Measurements from ENCODE around the gene AK8. TPM values are rescaled to one million over a fixed set of nuclear protein-coding genes. Genes with fewer than 3 reads are reported as not detected.

Gene AK8
- total and polyA plus RNA-seq, 2 of the 4 experiments (the other 2 are of a cell fraction): under 0.01 to 0.09 TPM

DNA sequence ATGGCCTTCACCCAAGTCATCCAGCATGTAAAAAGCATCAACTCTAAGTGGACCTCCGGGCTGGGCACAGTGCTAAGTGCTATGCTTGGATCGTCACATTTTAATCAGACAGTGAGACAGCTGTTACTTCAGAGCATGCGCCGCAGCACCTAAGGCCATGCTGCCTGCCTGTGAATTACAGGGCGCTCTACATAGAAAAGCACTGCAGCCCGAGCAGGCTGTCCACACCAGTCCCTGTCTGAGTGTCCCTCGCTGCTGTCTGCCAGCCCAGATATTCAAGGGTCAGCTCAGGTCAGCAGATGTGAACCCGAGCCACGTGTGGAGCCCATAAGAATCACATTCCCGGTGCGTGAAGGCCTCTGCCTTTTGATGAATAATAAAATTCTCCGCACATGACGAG lies 37.1 kb downstream of the AK8 start:
- POLR2A ChIA-PET (ENCODE audit: unreplicated experiment): no interaction called here
- no TSS peak for BruUV-seq (replicated peaks)
- no peak overlapping the region for H2BK120ac ChIP-seq (ENCODE audit: low read depth, low read length)
- H2AK5ac ChIP-seq (ENCODE audit: low read depth, low read length): no peak overlapping the region
- H3K9me1 ChIP-seq (ENCODE audit: insufficient read depth, low read length): no peaks in the 10 kb centered on the region; the same call in 1 of the 2 replicates
- no peak overlapping the region for H3K18ac ChIP-seq (ENCODE audit: low read depth, low read length)
- no peaks in the 10 kb centered on the region for H3K9me3 ChIP-seq (ENCODE audit: control insufficient read depth, insufficient read depth, low read length)
- H3K9ac ChIP-seq (ENCODE audit: low read depth, low read length): no peak overlapping the region
- CTCF ChIA-PET: no interaction called here
- ATAC-seq (ENCODE audit: low read depth): no peak
- H3K27ac ChIP-seq (ENCODE audit: insufficient read depth, low read length): no peak overlapping the region
- no peak for TF ChIP-seq MAZ (IDR thresholded peaks at IDR 0.05; ENCODE audit: borderline replicate concordance, low read depth, low read length)
- dilution Hi-C loops (cut with HindIII; ENCODE audit: low sequenced_read_pairs, unreplicated experiment) (no loop called here), in situ Hi-C loops (cut with MboI; ENCODE audit: low sequenced_read_pairs) (no loop called here), intact Hi-C loops (cut with micrococcal nuclease) (no loop called here)
- no peaks in the 10 kb centered on the region for H4K20me1 ChIP-seq (ENCODE audit: insufficient read depth, low read length)
- no peak overlapping the region for H2BK15ac ChIP-seq (ENCODE audit: low read depth, low read length)
- 69% methylated on average over 11 of the region's 13 CpGs; no CpG with 5 or more reads in 1 of the 2 experiments for WGBS, 2 experiments (ENCODE audit: extremely low coverage in 2 of 2, insufficient read length in 1 of 2)
- H3K4me2 ChIP-seq (ENCODE audit: low read depth, low read length): no peak overlapping the region
- DNase-seq: no peak
- no peaks in the 10 kb centered on the region for H3K36me3 ChIP-seq (ENCODE audit: control insufficient read depth, insufficient read depth, low read length)
- no peak overlapping the region for H2BK20ac ChIP-seq (ENCODE audit: low read depth, low read length)
- no peak overlapping the region for H3K4ac ChIP-seq (ENCODE audit: low read depth, low read length)
- no peak overlapping the region for H2AFZ ChIP-seq (replicated peaks; ENCODE audit: low read length, poor library complexity)
- no peak overlapping the region for H3K23ac ChIP-seq (ENCODE audit: low read depth, low read length)
- H3K14ac ChIP-seq (replicated peaks; ENCODE audit: low read depth, low read length): no peak overlapping the region
- H3K4me3 ChIP-seq (ENCODE audit: insufficient read depth, low read depth, low read length): no peak overlapping the region
- no peak overlapping the region for H4K8ac ChIP-seq (ENCODE audit: low read depth in 2 of 2, low read length in 2 of 2)
- H3K4me1 ChIP-seq (ENCODE audit: control insufficient read depth, insufficient read depth, low read length): peaks cover 2% of the 10 kb centered on the region; the same call in 1 of the 2 replicates
- no peak overlapping the region for H3K56ac ChIP-seq (ENCODE audit: extremely low read depth, insufficient read depth, low read length)
- H3K27me3 ChIP-seq (ENCODE audit: control insufficient read depth, insufficient read depth, low read length): peaks cover 10% of the 10 kb centered on the region
- H4K5ac ChIP-seq (ENCODE audit: low read depth, low read length): no peak overlapping the region
- H4K91ac ChIP-seq (ENCODE audit: insufficient read depth, low read depth, low read length): no peak overlapping the region
- H2BK5ac ChIP-seq (ENCODE audit: low read depth, low read length, poor library complexity, severe bottlenecking): no peak overlapping the region
- no peaks in the 10 kb centered on the region for H3K79me1 ChIP-seq (ENCODE audit: low read depth in 1 of 2, low read length in 2 of 2)
- no peak overlapping the region for H2AK9ac ChIP-seq (replicated peaks; ENCODE audit: low read depth, low read length, poor library complexity)

All from IMR-90 (cell line).